SK-N-MC (cell line): ENCODE results near the gene CEP72.

Experiments used
- DNase-seq: peaks from one replicate; pipeline ENCODE4 v3.0.0-alpha.2; 2011; ENCODE audit warnings: low read depth, low spot score
- H3K27ac ChIP-seq: fragments of 200-600 bp; sonication (generic); 2 replicates; pipeline ENCODE4 v1.5.1; 2016; ENCODE audit warnings: mixed run types
- H3K36me3 ChIP-seq: fragments of 200-600 bp; sonication (generic); 2 replicates; pipeline ENCODE4 v1.6.1; 2017; ENCODE audit warnings: antibody characterized with exemption, low read length, mixed read lengths; ENCODE audit not compliant: insufficient read depth
- H3K4me3 ChIP-seq: fragments of 200-600 bp; sonication (generic); 2 replicates; pipeline ENCODE4 v1.5.1; 2016
- H3K9ac ChIP-seq: fragments of 200-600 bp; sonication (generic); 2 replicates; pipeline ENCODE4 v1.8.0; 2017; ENCODE audit warnings: mixed run types, mixed read lengths; ENCODE audit not compliant: insufficient read length
- H3K9me3 ChIP-seq: fragments of 200-600 bp; sonication (generic); 2 replicates; pipeline ENCODE4 v1.6.1; 2017; ENCODE audit warnings: low read depth, mild to moderate bottlenecking, antibody characterized with exemption, low read length, moderate library complexity, mixed read lengths
- EZH2 ChIP-seq: fragments of 200-600 bp; sonication (generic); IDR thresholded peaks from one replicate; pipeline ENCODE4 v1.6.1; 2017; ENCODE audit warnings: antibody characterized with exemption
- FOXP2 ChIP-seq: optimal IDR thresholded peaks from 2 replicates; pipeline ENCODE3; 2011; ENCODE audit warnings: mild to moderate bottlenecking, moderate library complexity; ENCODE audit not compliant: insufficient read depth; ENCODE audit errors: extremely low read length, control extremely low read depth
- POLR2AphosphoS5 ChIP-seq: IDR thresholded peaks from 2 replicates; pipeline ENCODE4 v1.6.1; 2012; ENCODE audit warnings: mild to moderate bottlenecking, low read depth, low read length, borderline replicate concordance

The CEP72 gene

DNA sequence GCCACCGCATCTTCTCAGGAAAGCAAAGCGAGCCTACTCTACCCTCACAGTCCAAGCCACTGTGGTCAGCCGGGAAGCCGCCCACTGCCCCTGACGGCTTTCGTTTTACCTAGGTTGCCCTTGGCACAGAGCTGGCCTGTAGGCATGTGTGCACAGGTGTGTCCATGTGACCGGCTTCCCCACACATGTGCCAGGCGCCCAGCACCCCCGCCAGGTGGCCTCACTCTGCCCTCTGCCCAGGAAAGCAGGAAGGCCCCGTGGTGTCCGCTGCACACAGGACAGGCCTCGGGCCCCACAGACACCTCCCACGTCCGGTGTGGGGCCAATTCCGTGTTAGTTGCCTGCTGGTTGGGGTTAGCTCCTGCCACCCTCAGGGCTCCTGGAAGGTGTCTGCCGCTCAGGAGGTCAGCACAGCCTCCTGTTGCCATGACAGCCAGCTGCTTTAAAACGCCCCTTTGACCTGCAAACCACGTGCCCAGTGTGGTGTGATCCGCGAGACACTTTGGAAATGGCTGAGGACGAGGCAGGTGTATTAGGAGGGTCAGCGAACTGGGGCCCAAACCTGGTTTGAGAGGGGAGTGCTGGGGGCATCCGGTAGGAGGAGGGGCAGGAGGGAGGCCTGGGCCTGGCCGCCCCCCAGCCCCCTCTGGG lies 52.3 kb downstream of the CEP72 start:
- Histone ChIP-seq H3K27ac (no peak overlapping the region), H3K9me3 (no peaks in the 10 kb centered on the region), H3K4me3 (no peak overlapping the region), H3K9ac (no peak overlapping the region), H3K36me3 (peaks cover 5% of the 10 kb centered on the region; the same call in 1 of the 2 replicates)
- TF ChIP-seq EZH2: no peak
- no peak for TF ChIP-seq FOXP2
- no peak for TF ChIP-seq POLR2AphosphoS5
- no peak for DNase-seq

GRCh38 chr5:664994-665360 lies 52.8 kb downstream of the CEP72 start:
- Histone ChIP-seq H3K27ac (no peak overlapping the region), H3K4me3 (no peak overlapping the region), H3K9me3 (no peaks in the 10 kb centered on the region), H3K9ac (no peak overlapping the region), H3K36me3 (no peaks in the 10 kb centered on the region; the same call in 1 of the 2 replicates)
- TF ChIP-seq EZH2 (no peak), FOXP2 (no peak), POLR2AphosphoS5 (no peak)
- DNase-seq: no peak

GRCh38 chr5:665541-665955 lies 53.4 kb downstream of the CEP72 start:
- no peak for TF ChIP-seq POLR2AphosphoS5
- no peak for TF ChIP-seq FOXP2
- no peak for TF ChIP-seq EZH2
- Histone ChIP-seq H3K27ac (no peak overlapping the region), H3K4me3 (no peak overlapping the region), H3K9me3 (no peaks in the 10 kb centered on the region), H3K9ac (no peak overlapping the region), H3K36me3 (no peaks in the 10 kb centered on the region; the same call in 1 of the 2 replicates)
- no peak for DNase-seq

GRCh38 chr5:665956-666711 lies 54.0 kb downstream of the CEP72 start:
- no peak for DNase-seq
- H3K9me3 ChIP-seq: no peaks in the 10 kb centered on the region
- no peak overlapping the region for H3K9ac ChIP-seq
- TF ChIP-seq EZH2: no peak
- TF ChIP-seq FOXP2: no peak
- no peak for TF ChIP-seq POLR2AphosphoS5
- H3K27ac ChIP-seq: no peak overlapping the region
- H3K4me3 ChIP-seq: no peak overlapping the region
- no peaks in the 10 kb centered on the region; the same call in 1 of the 2 replicates for H3K36me3 ChIP-seq

DNA sequence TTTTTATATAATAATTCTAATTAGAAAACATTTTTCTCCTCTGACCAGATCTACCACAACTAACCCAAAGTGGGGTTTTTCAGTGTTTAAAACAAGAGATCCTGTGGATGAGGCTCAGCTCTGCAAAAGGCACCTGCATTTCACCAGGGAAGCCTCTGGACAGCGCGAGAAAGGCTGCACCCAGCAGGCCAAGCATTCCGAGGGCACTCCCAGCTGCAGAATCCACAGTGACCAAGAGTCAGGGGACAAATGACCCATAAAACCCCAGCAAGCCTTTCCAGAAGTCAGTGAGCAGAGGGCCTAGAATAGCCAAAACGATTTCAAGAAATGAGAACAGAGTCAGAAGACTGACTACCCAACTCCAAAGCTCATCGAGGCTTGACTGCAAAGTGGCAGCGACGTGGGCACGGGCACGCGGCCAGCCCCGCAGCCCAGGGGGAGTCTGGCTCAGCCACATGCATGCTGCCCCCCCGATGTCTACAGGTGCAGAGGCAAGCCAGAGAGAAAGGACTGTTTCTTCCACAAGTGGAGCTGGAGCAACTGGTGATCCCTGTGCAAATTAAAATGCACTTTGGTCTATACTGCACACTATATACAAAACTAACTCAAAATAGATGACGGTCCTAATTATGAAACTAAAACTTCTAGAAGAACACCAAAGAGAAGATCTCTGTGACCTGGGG lies 54.8 kb downstream of the CEP72 start:
- H3K9ac ChIP-seq: no peak overlapping the region
- peak overlapping the region; percentile 30; the same call in 1 of the 2 replicates for H3K27ac ChIP-seq
- H3K9me3 ChIP-seq: no peaks in the 10 kb centered on the region
- no peak for DNase-seq
- TF ChIP-seq FOXP2 (no peak), POLR2AphosphoS5 (no peak), EZH2 (no peak)
- no peaks in the 10 kb centered on the region; the same call in 1 of the 2 replicates for H3K36me3 ChIP-seq
- H3K4me3 ChIP-seq: no peak overlapping the region

- no peak overlapping the region for H3K27ac ChIP-seq
- no peak for DNase-seq
- H3K4me3 ChIP-seq: no peak overlapping the region
- H3K9me3 ChIP-seq: no peaks in the 10 kb centered on the region
- H3K9ac ChIP-seq: no peak overlapping the region
- TF ChIP-seq FOXP2: no peak
- no peak for TF ChIP-seq POLR2AphosphoS5
- no peak for TF ChIP-seq EZH2
- no peaks in the 10 kb centered on the region; the same call in 1 of the 2 replicates for H3K36me3 ChIP-seq
Observed at GRCh38 chr5:668283-668995, 56.3 kb downstream of the CEP72 start.

GRCh38 chr5:669111-669841 lies 57.1 kb downstream of the CEP72 start:
- Histone ChIP-seq H3K9me3 (no peaks in the 10 kb centered on the region), H3K36me3 (no peaks in the 10 kb centered on the region), H3K27ac (no peak overlapping the region), H3K9ac (no peak overlapping the region), H3K4me3 (no peak overlapping the region)
- DNase-seq: no peak
- no peak for TF ChIP-seq POLR2AphosphoS5
- no peak for TF ChIP-seq FOXP2
- no peak for TF ChIP-seq EZH2
